Endothelial cell of umbilical vein (primary cell): ENCODE results near the gene TMEM131. TPM values are rescaled to one million over a fixed set of nuclear protein-coding genes. Genes with fewer than 3 reads are reported as not detected.

Source experiments
- BruUV-seq: library from RNA; stranded (reverse); fragments of 400-500 nt; replicated peaks from 2 replicates; lab custom pipeline; 2021; lab: Mats Ljungman, UMichigan
- CTCF ChIA-PET: fragments of 300-600, 350-600 bp; sonication (Branson Sonifier 250); formaldehyde crosslinking; loops from one replicate; lab custom pipeline; 2021; ENCODE audit warnings: antibody characterized with exemption, inconsistent platforms; lab: Charles Lee
- POLR2A ChIA-PET: fragments of 300-600, 350-600 bp; sonication (Branson Sonifier 250); formaldehyde crosslinking; loops from one replicate; lab custom pipeline; 2021; ENCODE audit warnings: antibody characterized with exemption, inconsistent platforms; lab: Charles Lee
- DNase-seq: peaks from one replicate; pipeline ENCODE4 v3.0.0-alpha.2; 2011; ENCODE audit warnings: low read depth, low spot score
- FAIRE-seq: peaks from 2 replicates; lab custom pipeline; 2011; peaks lifted over from hg19 to GRCh38; lab: Jason Lieb, UNC
- H2AFZ ChIP-seq: 2 replicates; pipeline ENCODE4 v1.6.0; 2012; ENCODE audit warnings: low read depth, low read length, control low read depth, inconsistent platforms
- H3K27ac ChIP-seq: 2 replicates; pipeline ENCODE4 v1.5.1; 2011; ENCODE audit warnings: low read depth, mild to moderate bottlenecking, control low read depth, low read length, moderate library complexity; ENCODE audit not compliant: insufficient read depth
- H3K27me3 ChIP-seq, 2 experiments: 2 replicates each; pipeline versions ENCODE4 v1.6.0 to v1.6.1; 2011; ENCODE audit warnings: low read length in 2 of 2, mixed read lengths in 1 of 2; ENCODE audit not compliant: control insufficient read depth in 2 of 2, insufficient read depth in 2 of 2
- H3K36me3 ChIP-seq, 2 experiments: 2 replicates in 1 of 2; 3 replicates in 1 of 2; pipeline ENCODE4 v1.5.1; 2011; ENCODE audit warnings: low read length in 2 of 2, mild to moderate bottlenecking in 1 of 2, moderate library complexity in 1 of 2; ENCODE audit not compliant: control insufficient read depth in 2 of 2, insufficient read depth in 2 of 2; ENCODE audit errors: extremely low read depth in 1 of 2
- H3K4me1 ChIP-seq: 3 replicates; pipeline ENCODE4 v1.5.1; 2011; ENCODE audit warnings: mild to moderate bottlenecking, low read length; ENCODE audit not compliant: control insufficient read depth, insufficient read depth; ENCODE audit errors: extremely low read depth
- H3K4me2 ChIP-seq: 2 replicates; pipeline ENCODE4 v1.6.1; 2011; ENCODE audit warnings: low read length, control low read depth, mixed read lengths; ENCODE audit not compliant: insufficient read depth
- H3K4me3 ChIP-seq, 3 experiments: fragments of 200-600 bp in 1 of 3; sonication (generic), shearing (Covaris generic) in 1 of 3; replicated peaks in 1 of 3; 2 replicates each; pipeline ENCODE4 v1.5.1; 2011 to 2016; ENCODE audit warnings: control low read depth in 3 of 3, low read length in 3 of 3, mild to moderate bottlenecking in 2 of 3, inconsistent platforms in 1 of 3, low read depth in 1 of 3, moderate library complexity in 1 of 3; ENCODE audit not compliant: insufficient read depth in 1 of 3
- H3K79me2 ChIP-seq: 2 replicates; pipeline ENCODE4 v1.6.0; 2012; ENCODE audit warnings: low read length, inconsistent platforms; ENCODE audit not compliant: control insufficient read depth, insufficient read depth
- H3K9ac ChIP-seq: replicated peaks from 2 replicates; pipeline ENCODE3; 2011; ENCODE audit warnings: low read length, control low read depth; ENCODE audit not compliant: insufficient read depth; ENCODE audit errors: extremely low read depth
- H3K9me1 ChIP-seq: replicated peaks from 3 replicates; pipeline ENCODE4 v1.6.0; 2011; ENCODE audit warnings: mild to moderate bottlenecking, low read length; ENCODE audit not compliant: control insufficient read depth, insufficient read depth; ENCODE audit errors: extremely low read depth
- H3K9me3 ChIP-seq: replicated peaks from 2 replicates; pipeline ENCODE4 v1.5.1; 2012; ENCODE audit warnings: low read length, inconsistent platforms; ENCODE audit not compliant: control insufficient read depth, insufficient read depth
- H4K20me1 ChIP-seq: replicated peaks from 2 replicates; pipeline ENCODE3; 2011; ENCODE audit warnings: mild to moderate bottlenecking, low read length; ENCODE audit not compliant: control insufficient read depth, insufficient read depth; ENCODE audit errors: extremely low read depth
- EZH2 ChIP-seq: IDR thresholded peaks from 2 replicates; pipeline ENCODE4 v1.6.1; 2012; ENCODE audit warnings: borderline replicate concordance, low read depth, mild to moderate bottlenecking, moderate library complexity, low read length, inconsistent platforms; ENCODE audit not compliant: severe bottlenecking
- FOS ChIP-seq: IDR thresholded peaks from 2 replicates; pipeline ENCODE4 v1.6.1; 2011; ENCODE audit warnings: mild to moderate bottlenecking, low read length, moderate library complexity, borderline replicate concordance; ENCODE audit not compliant: insufficient read depth
- GATA2 ChIP-seq: IDR thresholded peaks from 2 replicates; pipeline ENCODE4 v1.7.0; 2011; ENCODE audit warnings: low read depth, mild to moderate bottlenecking, moderate library complexity, mixed read lengths, low read length; ENCODE audit not compliant: insufficient read length, insufficient read depth
- MAX ChIP-seq: IDR thresholded peaks from 2 replicates; pipeline ENCODE4 v1.6.1; 2011; ENCODE audit not compliant: insufficient read depth, insufficient read length
- MYC ChIP-seq: IDR thresholded peaks from one replicate; pipeline ENCODE4 v1.6.1; 2011; ENCODE audit warnings: mild to moderate bottlenecking, low read depth, low read length
- POLR2A ChIP-seq: IDR thresholded peaks from 2 replicates; pipeline ENCODE4 v1.6.1; 2012; ENCODE audit warnings: low read depth, mild to moderate bottlenecking, control low read depth, low read length
- POLR2AphosphoS5 ChIP-seq: IDR thresholded peaks from 2 replicates; pipeline ENCODE4 v1.6.1; 2012; ENCODE audit warnings: low read depth, mild to moderate bottlenecking, control low read depth, low read length, moderate library complexity; ENCODE audit not compliant: insufficient read depth
- dilution Hi-C: fragments of 300-500 bp; cut with MboI; formaldehyde crosslinking; loops from one replicate; pipeline ENCODE4 v1.15.0; 2019; ENCODE audit warnings: low sequenced_read_pairs; ENCODE audit not compliant: extremely low pct_ligation_motif_present
- intact Hi-C: fragments of 100-400 bp; cut with micrococcal nuclease; formaldehyde crosslinking; loops from one replicate; pipeline ENCODE4 v1.10.0; 2022
- polyA plus RNA-seq, 4 experiments: library from polyadenylated mRNA; depleted of rRNA in 3 of 4; stranded (reverse) in 3 of 4; unstranded in 1 of 4; fragments of >200 nt; gene quantifications; 2 replicates each; pipeline versions ENCODE4 v1.2.1 to v1.2.3, GENCODE V29; 2011 to 2012; ENCODE audit warnings: missing spikeins in 1 of 4
- total RNA-seq: library from RNA; stranded (reverse); gene quantifications from 2 replicates; pipeline ENCODE4 v1.2.3, GENCODE V29; 2021
- TF ChIP-seq, protein P1 (sequence below), 2 donors: IDR thresholded peaks; 1 replicate in 1 of 2; 2 replicates in 1 of 2; pipeline ENCODE4 v1.5.1; 2011; ENCODE audit warnings: low read length in 2 of 2, mild to moderate bottlenecking in 2 of 2, moderate library complexity in 2 of 2, control low read depth in 1 of 2, inconsistent platforms in 1 of 2, low read depth in 1 of 2; ENCODE audit not compliant: insufficient read depth in 1 of 2; ENCODE audit errors: extremely low read depth in 1 of 2

The TMEM131 gene
- total and polyA plus RNA-seq, 2 donors (not counting 3 experiments of a cell fraction or from before 2014, with no cell fraction given), result 12.2 to 28.6 TPM

GRCh38 chr2:97911922-97912575, 83.7 kb downstream of the TMEM131 start:
- CTCF ChIA-PET, result no interaction called here
- no peak overlapping the region for H2AFZ ChIP-seq
- H3K27me3 ChIP-seq, result no peaks in the 10 kb centered on the region
- no peak overlapping the region for H3K9ac ChIP-seq
- DNase-seq, result no peak
- no peaks in the 10 kb centered on the region for H3K36me3 ChIP-seq
- intact Hi-C loops, result no loop called here
- H3K4me1 ChIP-seq, result no peaks in the 10 kb centered on the region
- H3K27ac ChIP-seq, result no peak overlapping the region
- peaks cover 3% of the 10 kb centered on the region for H3K79me2 ChIP-seq
- no peaks in the 10 kb centered on the region for H3K9me3 ChIP-seq
- POLR2A ChIA-PET, result interaction anchor here (0.6 kb wide), 1 partner anchor 43 kb away, joined by 9 read pairs; no protein-coding TSS in a partner anchor
- no peak for TF ChIP-seq MAX
- TF ChIP-seq EZH2, result no peak
- TF ChIP-seq POLR2A, result no peak
- no peak for TF ChIP-seq GATA2
- TF ChIP-seq FOS, result no peak
- TF ChIP-seq POLR2AphosphoS5, result no peak
- TF ChIP-seq, protein P1, sequence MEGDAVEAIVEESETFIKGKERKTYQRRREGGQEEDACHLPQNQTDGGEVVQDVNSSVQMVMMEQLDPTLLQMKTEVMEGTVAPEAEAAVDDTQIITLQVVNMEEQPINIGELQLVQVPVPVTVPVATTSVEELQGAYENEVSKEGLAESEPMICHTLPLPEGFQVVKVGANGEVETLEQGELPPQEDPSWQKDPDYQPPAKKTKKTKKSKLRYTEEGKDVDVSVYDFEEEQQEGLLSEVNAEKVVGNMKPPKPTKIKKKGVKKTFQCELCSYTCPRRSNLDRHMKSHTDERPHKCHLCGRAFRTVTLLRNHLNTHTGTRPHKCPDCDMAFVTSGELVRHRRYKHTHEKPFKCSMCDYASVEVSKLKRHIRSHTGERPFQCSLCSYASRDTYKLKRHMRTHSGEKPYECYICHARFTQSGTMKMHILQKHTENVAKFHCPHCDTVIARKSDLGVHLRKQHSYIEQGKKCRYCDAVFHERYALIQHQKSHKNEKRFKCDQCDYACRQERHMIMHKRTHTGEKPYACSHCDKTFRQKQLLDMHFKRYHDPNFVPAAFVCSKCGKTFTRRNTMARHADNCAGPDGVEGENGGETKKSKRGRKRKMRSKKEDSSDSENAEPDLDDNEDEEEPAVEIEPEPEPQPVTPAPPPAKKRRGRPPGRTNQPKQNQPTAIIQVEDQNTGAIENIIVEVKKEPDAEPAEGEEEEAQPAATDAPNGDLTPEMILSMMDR (IDR thresholded peaks at IDR 0.05; ENCODE audit: extremely low read depth in 1 of 2, insufficient read depth in 1 of 2, low read depth in 1 of 2, low read length in 2 of 2), result no peak
- no peak for TF ChIP-seq MYC
- no peak overlapping the region for H3K4me2 ChIP-seq
- H3K4me3 ChIP-seq, result no peak overlapping the region
- dilution Hi-C loops, result no loop called here
- no peak for FAIRE-seq
- BruUV-seq, result no TSS peak
- H4K20me1 ChIP-seq, result no peaks in the 10 kb centered on the region
- no peaks in the 10 kb centered on the region for H3K9me1 ChIP-seq
